Fibroblast of lung (primary cell): ENCODE data around the gene CD3G.

ENCODE experiments used
- EZH2 ChIP-seq: IDR thresholded peaks from 2 replicates; pipeline ENCODE4 v1.5.1; 2012; ENCODE audit warnings: low read length, control low read depth, mild to moderate bottlenecking; ENCODE audit errors: missing control alignments
- TF ChIP-seq, protein P1 (sequence below), 2 donors: IDR thresholded peaks in 1 of 2; conservative IDR thresholded peaks in 1 of 2; 1 replicate in 1 of 2; 2 replicates in 1 of 2; pipeline ENCODE4 v1.5.1; 2011 to 2012; ENCODE audit warnings: low read length in 2 of 2, control low read depth in 1 of 2, inconsistent platforms in 1 of 2, low read depth in 1 of 2, mild to moderate bottlenecking in 1 of 2

DNA sequence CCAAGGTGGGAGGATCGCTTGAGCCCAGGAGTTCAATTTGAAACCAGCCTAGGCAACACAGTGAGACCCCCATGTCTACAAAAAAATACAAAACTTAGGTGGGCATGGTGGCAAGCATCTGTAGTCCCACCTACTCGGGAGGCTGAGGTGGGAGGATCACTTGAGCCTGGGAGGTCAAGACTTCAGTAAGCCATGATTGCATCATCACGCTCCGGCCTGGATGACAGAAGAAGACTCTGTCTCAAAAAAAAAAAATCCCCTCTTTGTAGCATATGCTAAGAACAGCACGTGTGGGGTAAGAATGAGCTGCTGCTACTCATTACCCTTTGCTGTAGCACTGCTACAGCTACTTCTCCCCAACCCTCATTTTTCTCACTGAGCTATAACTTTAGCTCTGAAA lies 29.7 kb downstream of the CD3G start:
- TF ChIP-seq, protein P1, sequence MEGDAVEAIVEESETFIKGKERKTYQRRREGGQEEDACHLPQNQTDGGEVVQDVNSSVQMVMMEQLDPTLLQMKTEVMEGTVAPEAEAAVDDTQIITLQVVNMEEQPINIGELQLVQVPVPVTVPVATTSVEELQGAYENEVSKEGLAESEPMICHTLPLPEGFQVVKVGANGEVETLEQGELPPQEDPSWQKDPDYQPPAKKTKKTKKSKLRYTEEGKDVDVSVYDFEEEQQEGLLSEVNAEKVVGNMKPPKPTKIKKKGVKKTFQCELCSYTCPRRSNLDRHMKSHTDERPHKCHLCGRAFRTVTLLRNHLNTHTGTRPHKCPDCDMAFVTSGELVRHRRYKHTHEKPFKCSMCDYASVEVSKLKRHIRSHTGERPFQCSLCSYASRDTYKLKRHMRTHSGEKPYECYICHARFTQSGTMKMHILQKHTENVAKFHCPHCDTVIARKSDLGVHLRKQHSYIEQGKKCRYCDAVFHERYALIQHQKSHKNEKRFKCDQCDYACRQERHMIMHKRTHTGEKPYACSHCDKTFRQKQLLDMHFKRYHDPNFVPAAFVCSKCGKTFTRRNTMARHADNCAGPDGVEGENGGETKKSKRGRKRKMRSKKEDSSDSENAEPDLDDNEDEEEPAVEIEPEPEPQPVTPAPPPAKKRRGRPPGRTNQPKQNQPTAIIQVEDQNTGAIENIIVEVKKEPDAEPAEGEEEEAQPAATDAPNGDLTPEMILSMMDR (conservative IDR thresholded peaks at IDR 0.05 in 1 of 2, IDR thresholded peaks at IDR 0.05 in 1 of 2; ENCODE audit: low read depth in 1 of 2, low read length in 2 of 2), result no peak
- no peak for TF ChIP-seq EZH2
